C4-2B (cell line): ENCODE data around the gene APBB1IP.

Experiments
- H3K27ac ChIP-seq: fragments of 450-650 bp; 2 replicates; pipeline ENCODE4 v1.5.1; 2017
- ZFX ChIP-seq: fragments of 450-650 bp; IDR thresholded peaks from 2 replicates; pipeline ENCODE4 v1.6.1; 2017
- TF ChIP-seq, protein P1 (sequence below): fragments of 450-650 bp; conservative IDR thresholded peaks from 2 replicates; pipeline ENCODE4 v1.5.1; 2017; ENCODE audit warnings: mild to moderate bottlenecking

The APBB1IP gene

DNA sequence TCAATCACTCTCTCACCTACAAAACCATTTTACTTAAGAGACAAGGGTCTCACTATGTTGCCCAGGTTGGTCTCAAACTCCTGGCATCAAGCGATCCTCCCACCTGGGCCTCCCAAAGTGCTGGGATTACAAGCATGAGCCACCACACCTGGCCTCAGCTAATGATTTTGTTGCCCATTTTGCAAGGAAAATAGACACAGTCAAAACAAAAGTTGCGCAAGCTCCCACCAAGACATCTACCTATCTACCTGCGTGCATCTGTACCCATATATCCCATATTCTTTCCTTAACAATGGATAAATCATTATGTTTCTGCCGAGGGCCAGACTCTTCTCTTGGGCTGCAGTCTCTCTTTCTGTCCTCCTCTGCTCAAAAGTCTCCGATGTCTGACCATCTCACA, 67.3 kb downstream of the APBB1IP start:
- no peak overlapping the region for H3K27ac ChIP-seq
- TF ChIP-seq, protein P1, sequence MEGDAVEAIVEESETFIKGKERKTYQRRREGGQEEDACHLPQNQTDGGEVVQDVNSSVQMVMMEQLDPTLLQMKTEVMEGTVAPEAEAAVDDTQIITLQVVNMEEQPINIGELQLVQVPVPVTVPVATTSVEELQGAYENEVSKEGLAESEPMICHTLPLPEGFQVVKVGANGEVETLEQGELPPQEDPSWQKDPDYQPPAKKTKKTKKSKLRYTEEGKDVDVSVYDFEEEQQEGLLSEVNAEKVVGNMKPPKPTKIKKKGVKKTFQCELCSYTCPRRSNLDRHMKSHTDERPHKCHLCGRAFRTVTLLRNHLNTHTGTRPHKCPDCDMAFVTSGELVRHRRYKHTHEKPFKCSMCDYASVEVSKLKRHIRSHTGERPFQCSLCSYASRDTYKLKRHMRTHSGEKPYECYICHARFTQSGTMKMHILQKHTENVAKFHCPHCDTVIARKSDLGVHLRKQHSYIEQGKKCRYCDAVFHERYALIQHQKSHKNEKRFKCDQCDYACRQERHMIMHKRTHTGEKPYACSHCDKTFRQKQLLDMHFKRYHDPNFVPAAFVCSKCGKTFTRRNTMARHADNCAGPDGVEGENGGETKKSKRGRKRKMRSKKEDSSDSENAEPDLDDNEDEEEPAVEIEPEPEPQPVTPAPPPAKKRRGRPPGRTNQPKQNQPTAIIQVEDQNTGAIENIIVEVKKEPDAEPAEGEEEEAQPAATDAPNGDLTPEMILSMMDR: no peak
- TF ChIP-seq ZFX: no peak

DNA sequence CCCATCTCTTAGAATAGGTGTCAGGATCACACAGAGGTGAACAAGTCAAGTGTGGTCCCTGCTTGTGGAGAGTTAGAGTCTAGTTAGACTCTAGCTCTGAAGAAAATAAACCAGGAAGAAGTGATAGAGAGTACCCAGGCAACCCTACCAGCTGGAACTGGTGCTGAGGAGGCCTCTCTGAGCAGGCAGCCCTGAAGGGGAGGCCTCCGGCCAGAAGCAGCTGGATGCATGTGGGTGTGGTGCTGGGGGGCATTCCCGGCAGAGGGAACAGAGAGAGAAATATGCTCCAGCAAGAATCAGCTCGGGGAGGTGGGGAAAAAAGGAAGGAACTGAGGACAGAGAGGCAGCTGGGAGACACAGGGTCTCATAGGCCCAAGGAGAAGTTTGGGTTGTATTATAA, 68.6 kb downstream of the APBB1IP start:
- no peak overlapping the region for H3K27ac ChIP-seq
- TF ChIP-seq, protein P1: no peak
- TF ChIP-seq ZFX: no peak

- no peak overlapping the region for H3K27ac ChIP-seq
- TF ChIP-seq ZFX: no peak
- TF ChIP-seq, protein P1: no peak
Measured at GRCh38 chr10:26507441-26507840, 69.3 kb downstream of the APBB1IP start.

DNA sequence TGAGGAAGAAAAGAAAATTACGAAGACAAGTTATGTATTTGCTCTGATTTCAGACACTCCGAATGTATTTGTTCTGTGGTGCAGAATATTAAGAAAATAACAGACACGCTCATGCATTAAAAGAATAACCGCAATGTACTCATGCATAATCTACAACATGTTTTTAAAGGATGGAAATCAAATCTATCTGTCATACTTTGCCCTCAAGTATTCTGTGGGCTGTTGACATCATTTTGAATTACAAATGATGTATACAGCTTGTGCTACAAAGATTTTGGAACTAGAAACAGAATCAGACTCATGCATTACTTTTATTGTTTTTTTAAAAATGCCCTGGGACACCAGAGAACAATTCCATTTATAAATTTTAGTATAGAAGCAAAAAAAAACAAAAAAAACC, 69.9 kb downstream of the APBB1IP start:
- H3K27ac ChIP-seq: no peak overlapping the region
- TF ChIP-seq ZFX: no peak
- TF ChIP-seq, protein P1: no peak

GRCh38 chr10:26509307-26509706, 71.2 kb downstream of the APBB1IP start:
- no peak for TF ChIP-seq ZFX
- TF ChIP-seq, protein P1: no peak
- no peak overlapping the region for H3K27ac ChIP-seq

DNA sequence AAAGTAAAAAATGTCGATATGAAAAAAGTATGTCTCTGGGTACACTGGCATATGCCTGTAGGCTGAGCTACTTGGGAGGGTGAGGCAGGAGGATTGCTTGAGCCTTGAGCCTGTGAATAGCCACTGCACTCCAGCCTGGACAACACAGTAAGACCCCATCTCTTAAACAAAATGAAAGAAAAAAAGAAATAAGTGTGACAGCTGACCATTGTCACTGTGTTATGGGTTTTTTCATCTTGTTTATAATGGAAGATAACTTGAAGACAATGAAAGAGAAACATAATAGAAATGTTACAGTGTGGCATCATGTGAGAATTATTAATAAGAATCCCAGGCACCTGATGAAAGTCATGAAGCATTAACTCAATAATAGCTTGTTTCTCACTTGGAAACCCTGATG, 75.0 kb downstream of the APBB1IP start:
- no peak overlapping the region for H3K27ac ChIP-seq
- no peak for TF ChIP-seq ZFX
- TF ChIP-seq, protein P1: no peak

- no peak overlapping the region for H3K27ac ChIP-seq
- TF ChIP-seq ZFX: no peak
- TF ChIP-seq, protein P1: no peak
Measured at GRCh38 chr10:26516540-26517101, 78.5 kb downstream of the APBB1IP start.
